UCSD-AML1 (cell line): ENCODE results near the gene RFPL2.
"Not testable (repeated sequence)": the region's sequence is repeated elsewhere in the genome, so short reads cannot be mapped to it uniquely, and the experiment has no call there.

ENCODE experiments used
- DNase-seq: peaks from one replicate; lab custom pipeline; 2025; ENCODE audit not compliant: unreplicated experiment; lab: John Stamatoyannopoulos, UW

The RFPL2 gene

GRCh38 chr22:32175115-32175514, 29.8 kb downstream of the RFPL2 start:
- no peak for DNase-seq

DNA sequence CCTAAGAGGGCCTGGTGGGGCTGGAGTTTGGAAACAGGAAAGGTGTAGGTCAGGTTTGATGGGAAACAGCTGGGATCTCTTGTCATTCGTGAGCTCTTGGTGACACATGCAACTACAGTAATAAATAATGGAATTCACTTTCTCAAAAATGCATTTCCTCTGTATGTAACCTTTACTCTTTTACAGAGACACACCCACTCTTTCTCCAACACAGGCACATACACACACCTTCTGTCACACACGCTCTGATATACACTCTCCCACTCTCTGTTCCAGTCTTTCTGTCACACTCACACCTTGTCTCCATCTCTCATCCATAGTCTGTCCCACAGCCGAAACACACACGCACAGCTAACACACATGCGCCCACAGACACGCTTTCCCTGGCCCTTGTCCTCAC, 39.2 kb downstream of the RFPL2 start:
- DNase-seq, result no peak

GRCh38 chr22:32164075-32164860, 40.6 kb downstream of the RFPL2 start:
- no peak for DNase-seq

- DNase-seq, result not testable (repeated sequence)
Measured at GRCh38 chr22:32160411-32160810, 44.5 kb downstream of the RFPL2 start.

- DNase-seq, result no peak
Measured at GRCh38 chr22:32158712-32159533, 46.0 kb downstream of the RFPL2 start, which contains the start of gene C22orf42. Gene C22orf42, minus strand, starts transcription at chr22:32159303. Its CDS starts 88 bp downstream, at chr22:32159215.

- not testable (repeated sequence) for DNase-seq
Measured at GRCh38 chr22:32157632-32158031, 47.2 kb downstream of the RFPL2 start.

GRCh38 chr22:32154727-32155126, 50.1 kb downstream of the RFPL2 start:
- DNase-seq, result not testable (repeated sequence)

- DNase-seq, result not testable (repeated sequence)
Measured at GRCh38 chr22:32151641-32152040, 53.2 kb downstream of the RFPL2 start.

GRCh38 chr22:32150647-32151046, 54.2 kb downstream of the RFPL2 start:
- not testable (repeated sequence) for DNase-seq

DNA sequence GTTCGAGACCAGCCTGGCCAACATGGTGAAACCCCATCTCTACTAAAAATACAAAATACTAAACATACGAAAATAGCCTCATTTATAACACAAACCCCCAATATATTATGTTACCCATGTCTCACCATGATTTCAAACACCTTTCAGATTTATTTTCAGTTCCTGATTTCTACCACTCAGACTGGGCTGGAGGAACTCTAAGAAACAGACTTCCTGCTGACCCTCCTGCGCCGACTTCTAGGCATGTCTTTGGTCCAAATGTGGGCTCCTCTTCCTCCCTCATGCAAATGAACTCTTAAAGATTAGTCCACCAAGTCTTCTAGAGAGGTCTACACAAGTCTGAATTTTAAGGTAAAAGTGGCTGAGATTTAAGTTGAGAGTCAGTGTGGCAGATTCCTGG, 56.5 kb downstream of the RFPL2 start:
- not testable (repeated sequence) for DNase-seq

GRCh38 chr22:32147128-32147527, 57.7 kb downstream of the RFPL2 start:
- DNase-seq, result not testable (repeated sequence)

- DNase-seq, result peak; percentile 27
Measured at GRCh38 chr22:32144496-32145274, 60.2 kb downstream of the RFPL2 start.

DNA sequence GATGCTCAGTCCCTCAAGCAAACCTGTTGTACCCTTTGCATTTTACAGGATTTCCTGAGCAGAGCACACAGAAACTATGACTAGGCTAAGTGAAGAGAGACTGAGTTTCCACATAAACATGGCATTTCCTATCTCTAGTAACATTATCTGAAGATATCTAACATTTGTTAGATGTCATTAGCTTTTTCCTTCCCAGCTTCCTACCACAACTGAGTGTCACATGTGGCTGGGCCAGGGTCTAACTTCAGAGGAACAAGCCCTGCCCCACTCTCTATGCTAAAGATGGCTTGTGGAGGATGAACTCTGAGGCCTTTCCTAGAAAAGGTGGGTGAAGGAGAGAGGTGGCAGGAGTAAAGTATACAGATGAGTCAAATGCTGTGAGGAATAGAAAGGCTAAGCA, 62.3 kb downstream of the RFPL2 start:
- DNase-seq, result no peak

GRCh38 chr22:32140688-32141087, 64.2 kb downstream of the RFPL2 start:
- DNase-seq, result peak; percentile 37
